Coronary artery (tissue), 2 donors: ENCODE measurements around the gene GNG2.

Experiments used
- DNase-seq: peaks from one replicate; pipeline ENCODE4 v3.0.0-alpha.2; 2017; ENCODE audit warnings: low spot score
- H3K27ac ChIP-seq, 2 donors: fragments of 200-600 bp; sonication (generic); one replicate each; pipeline ENCODE4 v1.5.1; 2016 to 2019
- H3K4me3 ChIP-seq: fragments of 200-600 bp; sonication (generic); 2 replicates; pipeline ENCODE4 v1.5.1; 2016; ENCODE audit warnings: mild to moderate bottlenecking, moderate library complexity
- CTCF ChIP-seq: fragments of 200-600 bp; sonication (generic); IDR thresholded peaks from one replicate; pipeline ENCODE4 v1.5.1; 2019; ENCODE audit warnings: antibody characterized with exemption

Gene GNG2

GRCh38 chr14:51823706-51824105 lies 36.7 kb upstream of the GNG2 start:
- no peak for TF ChIP-seq CTCF
- no peak for DNase-seq
- Histone ChIP-seq H3K27ac (no peak overlapping the region), H3K4me3 (no peak overlapping the region)

GRCh38 chr14:51824191-51824590 lies 36.2 kb upstream of the GNG2 start:
- no peak overlapping the region for H3K27ac ChIP-seq
- H3K4me3 ChIP-seq: no peak overlapping the region
- no peak for DNase-seq
- no peak for TF ChIP-seq CTCF

GRCh38 chr14:51825926-51826325 lies 34.5 kb upstream of the GNG2 start:
- no peak overlapping the region for H3K4me3 ChIP-seq
- H3K27ac ChIP-seq: no peak overlapping the region
- DNase-seq: no peak
- no peak for TF ChIP-seq CTCF

GRCh38 chr14:51828017-51828797 lies 32.2 kb upstream of the GNG2 start:
- Histone ChIP-seq H3K27ac (no peak overlapping the region), H3K4me3 (no peak overlapping the region)
- TF ChIP-seq CTCF: no peak
- DNase-seq: no peak

- H3K4me3 ChIP-seq: no peak overlapping the region
- no peak overlapping the region for H3K27ac ChIP-seq
- no peak for DNase-seq
- TF ChIP-seq CTCF: no peak
Observed at GRCh38 chr14:51834240-51834639, 26.2 kb upstream of the GNG2 start.

GRCh38 chr14:51836417-51836816 lies 24.0 kb upstream of the GNG2 start:
- TF ChIP-seq CTCF: no peak
- Histone ChIP-seq H3K27ac (no peak overlapping the region), H3K4me3 (no peak overlapping the region)
- DNase-seq: no peak

- TF ChIP-seq CTCF: no peak
- Histone ChIP-seq H3K27ac (no peak overlapping the region), H3K4me3 (no peak overlapping the region)
- DNase-seq: no peak
Observed at GRCh38 chr14:51844081-51844881, 16.1 kb upstream of the GNG2 start.
